H9 (cell line): ENCODE results near the gene IZUMO1. TPM values are rescaled to one million over a fixed set of nuclear protein-coding genes. Genes with fewer than 3 reads are reported as not detected.

Source experiments
- DNase-seq: peaks from one replicate; pipeline ENCODE4 v3.0.0-alpha.2; 2017
- H2AFZ ChIP-seq: one replicate; pipeline ENCODE4 v1.6.1; 2013; ENCODE audit warnings: mild to moderate bottlenecking, low read length, control low read depth, moderate library complexity
- H2AK5ac ChIP-seq: 2 replicates; pipeline ENCODE4 v1.6.1; 2013; ENCODE audit warnings: low read length, control low read depth, mixed read lengths; ENCODE audit not compliant: insufficient read length
- H2BK120ac ChIP-seq: one replicate; pipeline ENCODE4 v1.6.1; 2013; ENCODE audit warnings: low read depth, mild to moderate bottlenecking, low read length, control low read depth, inconsistent platforms; ENCODE audit not compliant: poor library complexity, severe bottlenecking
- H2BK12ac ChIP-seq: 2 replicates; pipeline ENCODE4 v1.6.1; 2013; ENCODE audit warnings: low read length, control low read depth, mixed read lengths, low read depth; ENCODE audit not compliant: insufficient read length
- H2BK15ac ChIP-seq: 2 replicates; pipeline ENCODE4 v1.6.1; 2013; ENCODE audit warnings: low read depth, low read length, control low read depth
- H2BK20ac ChIP-seq: one replicate; pipeline ENCODE4 v1.6.1; 2013; ENCODE audit warnings: low read depth, mild to moderate bottlenecking, low read length, control low read depth, inconsistent platforms; ENCODE audit not compliant: poor library complexity, severe bottlenecking
- H2BK5ac ChIP-seq: 2 replicates; pipeline ENCODE4 v1.6.1; 2013; ENCODE audit warnings: low read length, control low read depth, mixed read lengths; ENCODE audit not compliant: insufficient read length
- H3K14ac ChIP-seq: 2 replicates; pipeline ENCODE4 v1.6.1; 2013; ENCODE audit warnings: low read length, control low read depth; ENCODE audit not compliant: insufficient read depth
- H3K18ac ChIP-seq: 2 replicates; pipeline ENCODE4 v1.6.1; 2013; ENCODE audit warnings: low read depth, mild to moderate bottlenecking, mixed read lengths, low read length, control low read depth; ENCODE audit not compliant: insufficient read length
- H3K23ac ChIP-seq: 2 replicates; pipeline ENCODE4 v1.6.1; 2013; ENCODE audit warnings: low read length, control low read depth, mixed read lengths, low read depth; ENCODE audit not compliant: insufficient read length
- H3K23me2 ChIP-seq: 2 replicates; pipeline ENCODE4 v1.6.1; 2013; ENCODE audit warnings: low read depth, mild to moderate bottlenecking, mixed read lengths, low read length, control low read depth; ENCODE audit not compliant: insufficient read length, poor library complexity, severe bottlenecking
- H3K27ac ChIP-seq: 2 replicates; pipeline ENCODE4 v1.5.1; 2013; ENCODE audit warnings: low read length, control low read depth, mixed read lengths, low read depth; ENCODE audit not compliant: insufficient read length
- H3K27me3 ChIP-seq: 2 replicates; pipeline ENCODE4 v1.6.1; 2013; ENCODE audit warnings: low read length, control low read depth, inconsistent platforms; ENCODE audit not compliant: insufficient read depth
- H3K4ac ChIP-seq: 2 replicates; pipeline ENCODE4 v1.6.1; 2013; ENCODE audit warnings: low read depth, mild to moderate bottlenecking, control low read depth, inconsistent platforms, low read length, moderate library complexity
- H3K4me1 ChIP-seq: 2 replicates; pipeline ENCODE4 v1.6.1; 2013; ENCODE audit warnings: low read length, control low read depth, inconsistent platforms; ENCODE audit not compliant: insufficient read depth
- H3K4me2 ChIP-seq: 2 replicates; pipeline ENCODE4 v1.6.1; 2013; ENCODE audit warnings: low read length, control low read depth, mixed read lengths; ENCODE audit not compliant: insufficient read length, insufficient read depth
- H3K56ac ChIP-seq: 2 replicates; pipeline ENCODE4 v1.6.1; 2013; ENCODE audit warnings: low read depth, mild to moderate bottlenecking, mixed read lengths, low read length, control low read depth; ENCODE audit not compliant: insufficient read length
- H3K79me1 ChIP-seq: 2 replicates; pipeline ENCODE4 v1.6.1; 2013; ENCODE audit warnings: low read depth, mild to moderate bottlenecking, moderate library complexity, low read length, control low read depth, inconsistent platforms; ENCODE audit not compliant: insufficient read depth, poor library complexity, severe bottlenecking
- H3K79me2 ChIP-seq: 2 replicates; pipeline ENCODE4 v1.6.1; 2013; ENCODE audit warnings: low read length, control low read depth, inconsistent platforms; ENCODE audit not compliant: insufficient read depth
- H3K9ac ChIP-seq: 2 replicates; pipeline ENCODE4 v1.6.1; 2013; ENCODE audit warnings: low read length, control low read depth, mixed read lengths; ENCODE audit not compliant: insufficient read length; ENCODE audit errors: extremely low read depth
- H3K9me3 ChIP-seq: one replicate; pipeline ENCODE4 v1.6.1; 2013; ENCODE audit warnings: low read depth, low read length, inconsistent platforms; ENCODE audit not compliant: control insufficient read depth
- H3T11ph ChIP-seq: one replicate; pipeline ENCODE4 v1.6.1; 2013; ENCODE audit warnings: mild to moderate bottlenecking, low read length, control low read depth, inconsistent platforms
- H4K20me1 ChIP-seq: one replicate; pipeline ENCODE4 v1.6.1; 2013; ENCODE audit not compliant: control insufficient read depth, insufficient read length, insufficient read depth
- H4K5ac ChIP-seq: 2 replicates; pipeline ENCODE4 v1.6.1; 2013; ENCODE audit warnings: low read depth, mild to moderate bottlenecking, mixed read lengths, low read length, control low read depth; ENCODE audit not compliant: insufficient read length
- H4K8ac ChIP-seq: replicated peaks from 2 replicates; pipeline ENCODE4 v1.6.1; 2013; ENCODE audit warnings: low read length, control low read depth, mixed read lengths, low read depth; ENCODE audit not compliant: insufficient read length
- H4K91ac ChIP-seq: 2 replicates; pipeline ENCODE4 v1.6.1; 2013; ENCODE audit warnings: low read depth, mild to moderate bottlenecking, moderate library complexity, mixed read lengths, low read length, control low read depth; ENCODE audit not compliant: insufficient read length
- H3K27ac Mint-ChIP-seq, 3 experiments: 2 replicates in 2 of 3; 3 replicates in 1 of 3; pipeline ENCODE4 v1.8.0; 2020 to 2021; ENCODE audit warnings: mixed read lengths in 3 of 3, mild to moderate bottlenecking in 1 of 3, moderate library complexity in 1 of 3
- H3K27me3 Mint-ChIP-seq: 2 replicates; pipeline ENCODE4 v1.8.0; 2021; ENCODE audit warnings: low read depth, mild to moderate bottlenecking, moderate library complexity, mixed read lengths
- H3K36me3 Mint-ChIP-seq, 3 experiments: 2 replicates in 2 of 3; 3 replicates in 1 of 3; pipeline ENCODE4 v1.8.0; 2020 to 2021; ENCODE audit warnings: low read depth in 3 of 3, mixed read lengths in 3 of 3; ENCODE audit not compliant: insufficient read depth in 1 of 3
- H3K4me1 Mint-ChIP-seq, 2 experiments: 2 replicates each; pipeline ENCODE4 v1.8.0; 2020; ENCODE audit warnings: mixed read lengths in 2 of 2
- H3K4me3 Mint-ChIP-seq, 2 experiments: 2 replicates in 1 of 2; 3 replicates in 1 of 2; pipeline ENCODE4 v1.8.0; 2020 to 2021; ENCODE audit warnings: mild to moderate bottlenecking in 2 of 2, mixed read lengths in 2 of 2, moderate library complexity in 1 of 2
- H3K9me3 Mint-ChIP-seq, 2 experiments: 2 replicates in 1 of 2; 3 replicates in 1 of 2; pipeline ENCODE4 v1.8.0; 2020; ENCODE audit warnings: mild to moderate bottlenecking in 2 of 2, mixed read lengths in 2 of 2, moderate library complexity in 1 of 2
- WGBS: extraction: QIAGEN DNeasy Blood & Tissue Kit; methylation state at CpG from one replicate; pipeline ENCODE4 v1.1.7; 2013; ENCODE audit warnings: missing lambda C conversion rate, low lambda C conversion rate, mixed read lengths; ENCODE audit not compliant: insufficient read length; ENCODE audit errors: extremely low coverage; 5-methylcytosine and 5-hydroxymethylcytosine counted together
- total RNA-seq: library from RNA; stranded (reverse); gene quantifications from 2 replicates; pipeline ENCODE4 v1.2.1, GENCODE V29; 2021
- TF ChIP-seq, protein P1 (sequence below): fragments of 200-600 bp; sonication (generic); conservative IDR thresholded peaks from 3 replicates; pipeline ENCODE4 v1.8.0; 2021; ENCODE audit warnings: antibody characterized with exemption, mild to moderate bottlenecking

Gene IZUMO1
- total RNA-seq, 1 experiment from 2014 or later: 3.7 TPM

DNA sequence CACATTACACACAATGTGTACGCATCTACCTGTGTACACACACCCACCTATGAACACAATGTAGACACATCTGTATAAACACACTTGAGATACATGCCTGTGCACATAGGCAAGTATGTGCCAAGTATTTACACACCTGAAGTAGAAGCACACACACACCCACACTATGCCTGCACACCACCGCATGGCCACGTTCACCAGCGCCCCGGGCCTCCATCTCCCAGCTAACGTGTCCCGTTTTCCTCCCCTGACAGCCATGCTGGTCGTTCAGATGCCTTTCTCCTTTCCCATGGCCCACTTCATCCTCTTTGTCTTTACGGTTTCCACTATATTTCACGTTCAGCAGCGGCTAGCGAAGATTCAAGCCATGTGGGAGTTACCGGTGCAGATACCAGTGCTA, 44.0 kb downstream of the IZUMO1 start:
- Histone ChIP-seq H3K56ac (no peak overlapping the region), H3K9ac (no peak overlapping the region), H4K91ac (no peak overlapping the region), H3K4ac (no peak overlapping the region), H3T11ph (no peak overlapping the region), H2BK15ac (no peak overlapping the region), H3K27me3 (no peaks in the 10 kb centered on the region), H3K4me2 (no peak overlapping the region), H2BK20ac (no peak overlapping the region), H4K20me1 (no peaks in the 10 kb centered on the region), H3K18ac (no peak overlapping the region), H3K23me2 (no peaks in the 10 kb centered on the region), H2BK5ac (no peak overlapping the region), H3K79me1 (no peaks in the 10 kb centered on the region), H2BK12ac (no peak overlapping the region), H4K5ac (no peak overlapping the region), H3K79me2 (no peaks in the 10 kb centered on the region), H2AK5ac (no peak overlapping the region), H3K14ac (no peak overlapping the region), H4K8ac (no peak overlapping the region), H3K23ac (no peak overlapping the region), H3K27ac (no peak overlapping the region), H3K9me3 (no peaks in the 10 kb centered on the region), H2BK120ac (no peak overlapping the region), H3K4me1 (no peaks in the 10 kb centered on the region), H2AFZ (no peak overlapping the region)
- Mint-ChIP-seq H3K4me1 (peaks cover 0 to 7% of the 10 kb centered on the region in 2 experiments; a peak in 3 of 4 replicates), H3K4me3 (no peak overlapping the region; a peak in 1 of 5 replicates), H3K27ac (no peak overlapping the region), H3K36me3 (peaks cover 24 to 37% (median 33%) of the 10 kb centered on the region in 3 experiments), H3K9me3 (peaks cover 2 to 4% of the 10 kb centered on the region in 2 experiments; a peak in 3 of 5 replicates), H3K27me3 (no peaks in the 10 kb centered on the region)
- no CpG with 5 or more reads among the region's 13 CpGs for WGBS
- TF ChIP-seq, protein P1, sequence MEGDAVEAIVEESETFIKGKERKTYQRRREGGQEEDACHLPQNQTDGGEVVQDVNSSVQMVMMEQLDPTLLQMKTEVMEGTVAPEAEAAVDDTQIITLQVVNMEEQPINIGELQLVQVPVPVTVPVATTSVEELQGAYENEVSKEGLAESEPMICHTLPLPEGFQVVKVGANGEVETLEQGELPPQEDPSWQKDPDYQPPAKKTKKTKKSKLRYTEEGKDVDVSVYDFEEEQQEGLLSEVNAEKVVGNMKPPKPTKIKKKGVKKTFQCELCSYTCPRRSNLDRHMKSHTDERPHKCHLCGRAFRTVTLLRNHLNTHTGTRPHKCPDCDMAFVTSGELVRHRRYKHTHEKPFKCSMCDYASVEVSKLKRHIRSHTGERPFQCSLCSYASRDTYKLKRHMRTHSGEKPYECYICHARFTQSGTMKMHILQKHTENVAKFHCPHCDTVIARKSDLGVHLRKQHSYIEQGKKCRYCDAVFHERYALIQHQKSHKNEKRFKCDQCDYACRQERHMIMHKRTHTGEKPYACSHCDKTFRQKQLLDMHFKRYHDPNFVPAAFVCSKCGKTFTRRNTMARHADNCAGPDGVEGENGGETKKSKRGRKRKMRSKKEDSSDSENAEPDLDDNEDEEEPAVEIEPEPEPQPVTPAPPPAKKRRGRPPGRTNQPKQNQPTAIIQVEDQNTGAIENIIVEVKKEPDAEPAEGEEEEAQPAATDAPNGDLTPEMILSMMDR: no peak
- no peak for DNase-seq
